GM19023 (cell line): ENCODE measurements around the gene SMIM17.

Experiments used
- ATAC-seq: cut with Tn5 transposase; IDR thresholded peaks from one replicate; pipeline ENCODE4 v1.9.1; 2021; ENCODE audit warnings: mild to moderate bottlenecking, moderate library complexity; ENCODE audit not compliant: unreplicated experiment

Gene SMIM17

DNA sequence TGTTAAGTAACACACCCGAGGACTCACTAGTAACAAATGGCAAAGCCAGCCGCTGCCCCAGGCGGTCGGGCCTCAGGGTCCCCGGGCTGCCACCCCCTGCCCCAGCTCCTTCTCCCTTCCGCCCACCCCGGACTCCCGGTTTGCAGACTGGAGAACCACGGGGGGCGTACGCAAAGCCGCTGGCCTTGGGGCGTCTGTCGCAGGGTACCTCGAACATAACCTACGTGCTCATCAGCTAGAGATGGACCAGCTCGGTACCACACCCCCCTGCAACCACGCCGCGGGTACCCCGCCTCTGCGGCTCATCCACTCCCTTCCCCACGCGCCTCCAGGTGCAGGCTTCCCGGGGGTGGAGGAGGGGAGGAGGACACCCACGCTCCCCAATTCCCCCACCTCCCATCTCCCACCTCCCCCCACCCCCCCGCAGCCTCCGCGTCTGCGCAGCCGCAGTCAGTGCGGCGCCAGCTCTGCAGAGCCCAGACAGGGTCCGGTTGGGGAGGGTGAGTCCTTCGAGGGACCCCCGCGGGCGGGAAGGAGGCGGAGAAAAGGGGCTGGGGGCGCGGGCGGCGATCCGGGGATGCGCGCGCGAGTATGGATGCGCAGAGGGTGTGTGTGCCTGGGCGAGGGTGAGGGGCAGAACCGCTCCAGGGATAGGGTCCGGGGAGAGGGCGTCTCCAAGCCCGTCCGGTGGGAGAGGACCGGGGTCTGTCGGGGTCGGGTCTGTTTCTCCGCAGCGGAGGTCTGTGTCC lies at the start of gene SMIM17:
SMIM17 (plus strand) TSS at position 449 of the 749 bp plus-strand sequence. CDS start 2,509 bp downstream, outside the sequence.
- ATAC-seq, result no peak

DNA sequence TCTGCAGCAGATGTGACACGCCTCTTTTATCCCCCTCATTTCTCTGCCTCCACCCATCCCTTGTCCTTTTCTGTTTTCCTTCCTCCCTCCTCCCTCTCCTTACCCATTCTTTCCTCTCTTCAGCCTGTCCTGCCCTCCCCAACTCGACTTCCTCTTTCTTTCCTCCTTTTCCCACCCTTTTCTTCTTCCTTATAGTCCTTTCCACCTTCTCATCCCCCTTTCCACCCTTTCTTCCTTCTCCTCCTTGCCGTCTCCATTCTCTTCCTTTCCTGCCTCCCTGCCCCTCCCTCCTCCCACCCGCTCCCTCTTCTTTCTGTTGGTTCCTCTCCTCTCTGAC lies 48.5 kb upstream of the SMIM17 start:
- ATAC-seq, result no peak

GRCh38 chr19:56594783-56595547 lies 48.0 kb upstream of the SMIM17 start, which contains the start of gene ZNF71:
ZNF71 (plus strand) TSS chr19:56595302; CDS start chr19:56601559, 6,257 bp downstream.
- ATAC-seq, result peak; percentile 88

GRCh38 chr19:56595548-56595899 lies 47.4 kb upstream of the SMIM17 start:
- ATAC-seq, result no peak

- ATAC-seq, result no peak
Observed at GRCh38 chr19:56596676-56597075, 46.3 kb upstream of the SMIM17 start.

DNA sequence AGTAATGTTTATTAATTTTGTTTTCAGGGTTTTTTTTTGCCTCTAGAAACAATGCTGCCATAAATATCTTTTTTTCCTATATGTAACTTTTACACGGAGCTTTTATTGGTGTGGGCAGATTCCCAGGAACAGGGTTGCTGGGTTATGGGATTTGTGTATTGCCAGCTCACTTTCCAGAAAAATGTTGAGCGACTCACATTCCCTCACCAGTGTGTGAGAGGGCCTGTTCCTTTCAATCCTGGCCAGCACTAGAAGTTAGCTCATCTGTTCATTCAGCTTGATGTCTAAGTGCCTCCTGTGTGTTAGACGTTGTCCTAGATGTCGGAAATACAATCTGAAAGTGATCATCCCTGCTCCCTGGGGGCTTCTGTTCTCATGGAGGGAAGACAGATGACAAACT lies 45.3 kb upstream of the SMIM17 start:
- ATAC-seq, result no peak

DNA sequence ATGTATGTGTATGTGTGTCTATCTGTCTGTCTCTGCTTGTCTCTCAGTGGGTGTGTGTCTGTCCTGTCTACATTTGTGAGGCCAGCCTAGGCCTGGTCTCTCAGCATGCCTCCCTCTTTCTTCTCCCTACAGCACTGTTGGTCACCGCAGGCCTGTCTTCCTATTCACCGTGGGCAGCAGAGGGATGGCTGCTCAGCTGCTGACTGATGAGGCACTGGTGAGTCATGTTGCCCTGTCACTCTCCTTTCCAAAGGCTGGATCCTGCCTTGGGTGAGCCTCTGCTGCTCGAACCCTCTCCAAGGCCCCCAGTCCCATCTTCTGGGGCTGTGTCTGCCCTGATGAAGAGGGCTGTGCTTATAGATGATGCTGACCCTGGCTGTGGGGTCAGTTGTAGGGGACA lies 41.6 kb upstream of the SMIM17 start:
- ATAC-seq, result no peak

DNA sequence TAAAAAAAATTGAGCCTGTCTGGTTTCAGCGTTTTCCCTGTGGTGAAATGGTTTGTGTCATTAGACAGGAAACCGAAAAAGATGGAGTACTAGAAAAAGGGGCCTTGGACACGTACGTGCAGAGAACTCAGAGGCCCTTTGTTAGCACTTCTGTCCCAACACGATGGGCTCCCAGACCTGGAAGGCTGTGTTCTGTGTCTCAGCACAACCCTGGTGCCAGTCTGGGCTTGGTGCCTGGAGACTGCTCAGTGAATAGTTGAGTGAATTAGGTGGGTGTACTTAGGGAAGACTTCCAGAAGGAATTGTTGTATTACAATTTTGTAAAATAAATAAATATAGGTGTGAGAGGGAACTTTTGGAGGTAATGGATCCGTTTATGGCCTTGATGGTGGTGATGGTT lies 39.1 kb upstream of the SMIM17 start:
- no peak for ATAC-seq

DNA sequence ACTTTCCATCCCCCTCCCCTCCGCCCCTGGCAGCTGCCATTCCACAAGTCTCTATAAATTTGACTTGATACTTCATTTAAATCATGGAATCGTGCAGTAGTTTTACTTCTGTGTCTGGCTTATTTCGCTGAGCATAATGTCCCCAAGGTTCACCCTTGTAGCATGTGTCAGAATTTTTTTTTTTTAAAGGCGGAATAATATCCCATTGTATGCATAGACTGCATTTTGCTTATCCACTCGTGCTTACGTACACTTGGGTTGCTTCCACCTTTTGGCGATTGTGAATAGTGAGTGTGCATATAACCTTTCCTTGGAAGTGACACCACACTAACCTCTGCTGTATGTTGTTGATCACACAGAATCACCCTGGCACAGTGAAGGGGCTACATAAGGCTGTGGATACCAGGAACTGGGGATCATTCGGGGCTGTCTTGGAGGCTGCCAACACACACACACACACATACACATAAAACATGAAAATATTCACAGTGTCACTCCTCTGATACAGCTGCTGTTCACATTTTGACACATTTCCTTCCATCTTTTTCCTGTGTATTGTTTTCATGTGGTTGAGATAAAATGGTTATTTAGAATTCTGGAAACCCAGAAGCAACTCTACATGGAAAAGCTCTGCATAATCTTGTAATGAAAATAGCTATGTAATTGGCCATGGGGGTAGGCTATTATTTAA lies 34.5 kb upstream of the SMIM17 start:
- ATAC-seq, result no peak

GRCh38 chr19:56611288-56611687 lies 31.7 kb upstream of the SMIM17 start:
- no peak for ATAC-seq

- no peak for ATAC-seq
Observed at GRCh38 chr19:56612737-56613136, 30.2 kb upstream of the SMIM17 start.

DNA sequence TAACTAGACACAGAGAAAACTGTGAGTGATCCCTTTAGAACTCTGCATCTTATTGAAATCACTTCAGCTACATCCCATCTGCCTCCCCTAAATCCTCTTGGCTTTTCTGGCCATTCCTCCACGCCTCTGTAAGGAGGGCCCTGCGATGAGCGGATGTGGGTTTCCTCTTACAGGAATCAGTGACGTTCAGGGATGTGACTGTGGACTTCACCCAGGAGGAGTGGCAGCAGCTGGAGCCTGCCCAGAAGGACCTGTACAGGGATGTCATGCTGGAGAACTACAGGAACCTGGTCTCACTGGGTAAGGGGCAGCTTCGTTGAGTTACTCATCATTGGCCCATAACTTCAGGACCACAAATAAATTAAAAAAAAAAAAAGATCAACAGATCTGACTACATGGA lies 29.3 kb upstream of the SMIM17 start:
- ATAC-seq, result no peak

DNA sequence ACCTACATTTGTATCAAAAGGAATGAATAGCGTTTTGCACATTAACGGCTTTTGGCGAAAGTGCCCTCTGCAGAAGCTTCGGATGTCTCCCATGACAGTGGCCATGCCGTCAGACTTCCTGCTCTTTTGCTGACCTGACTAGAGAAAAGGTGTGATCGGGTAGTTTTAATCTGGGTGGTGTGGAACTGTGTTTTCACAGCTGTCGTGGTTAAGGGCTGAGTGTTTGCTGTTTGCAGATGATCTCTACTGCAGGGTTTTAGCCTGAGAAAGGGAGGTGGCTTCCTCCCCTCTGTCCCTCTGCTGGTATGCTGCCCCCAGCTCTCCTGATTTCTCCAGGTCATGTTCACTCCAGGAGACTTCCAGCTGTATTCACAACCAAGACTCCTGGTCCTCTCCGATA lies 25.4 kb upstream of the SMIM17 start:
- ATAC-seq, result no peak

DNA sequence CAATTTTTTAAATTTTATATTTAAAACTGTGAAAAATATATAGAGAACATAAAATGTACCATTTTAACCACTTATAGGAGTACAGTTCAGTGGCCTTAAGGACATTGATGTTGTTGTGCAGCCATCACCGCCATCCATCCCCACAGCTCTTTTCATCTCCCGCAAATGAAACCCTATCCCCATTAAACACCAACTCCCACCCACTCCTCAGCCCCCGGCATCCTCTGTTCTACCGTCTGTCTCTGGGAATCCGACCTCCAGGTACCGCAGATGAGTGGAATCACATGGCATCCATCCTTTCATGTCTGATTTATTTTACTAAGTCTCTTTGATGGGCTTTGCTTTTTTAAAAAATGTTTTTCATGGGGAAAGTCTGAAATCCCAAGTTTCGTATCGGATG lies 23.8 kb upstream of the SMIM17 start:
- no peak for ATAC-seq

DNA sequence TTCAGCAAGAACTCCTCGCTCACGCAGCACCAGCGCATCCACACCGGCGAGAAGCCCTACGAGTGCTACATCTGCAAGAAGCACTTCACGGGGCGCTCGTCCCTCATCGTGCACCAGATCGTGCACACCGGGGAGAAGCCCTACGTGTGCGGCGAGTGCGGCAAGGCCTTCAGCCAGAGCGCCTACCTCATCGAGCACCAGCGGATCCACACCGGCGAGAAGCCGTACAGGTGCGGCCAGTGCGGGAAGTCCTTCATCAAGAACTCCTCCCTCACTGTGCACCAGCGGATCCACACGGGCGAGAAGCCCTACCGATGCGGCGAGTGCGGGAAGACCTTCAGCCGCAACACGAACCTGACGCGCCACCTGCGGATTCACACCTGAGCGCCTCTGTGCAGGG lies 20.6 kb upstream of the SMIM17 start:
- ATAC-seq, result no peak

GRCh38 chr19:56623006-56623405 lies 20.0 kb upstream of the SMIM17 start:
- no peak for ATAC-seq

DNA sequence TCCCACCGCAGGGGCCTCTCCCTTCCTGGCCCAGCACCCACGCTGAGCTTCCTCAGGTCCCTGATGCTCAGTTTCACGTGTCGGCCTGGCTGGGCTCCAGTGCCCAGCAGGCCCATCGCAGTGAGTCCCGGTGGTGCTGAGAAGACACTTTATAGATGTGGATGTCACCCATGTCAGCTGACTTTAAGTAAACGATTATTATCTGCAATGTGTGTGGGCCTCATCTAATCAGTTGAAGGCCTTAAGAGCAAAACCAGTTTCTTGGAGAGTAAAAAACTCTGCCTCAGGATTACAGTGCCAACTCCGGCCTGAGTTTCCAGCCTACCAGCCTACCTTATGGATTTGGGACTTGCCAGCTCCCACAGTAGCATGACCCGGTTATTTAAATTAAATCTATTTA lies 17.3 kb upstream of the SMIM17 start:
- ATAC-seq, result no peak

GRCh38 chr19:56633021-56633420 lies 9.9 kb upstream of the SMIM17 start:
- ATAC-seq, result no peak

- no peak for ATAC-seq
Observed at GRCh38 chr19:56637976-56638555, 4.9 kb upstream of the SMIM17 start.

DNA sequence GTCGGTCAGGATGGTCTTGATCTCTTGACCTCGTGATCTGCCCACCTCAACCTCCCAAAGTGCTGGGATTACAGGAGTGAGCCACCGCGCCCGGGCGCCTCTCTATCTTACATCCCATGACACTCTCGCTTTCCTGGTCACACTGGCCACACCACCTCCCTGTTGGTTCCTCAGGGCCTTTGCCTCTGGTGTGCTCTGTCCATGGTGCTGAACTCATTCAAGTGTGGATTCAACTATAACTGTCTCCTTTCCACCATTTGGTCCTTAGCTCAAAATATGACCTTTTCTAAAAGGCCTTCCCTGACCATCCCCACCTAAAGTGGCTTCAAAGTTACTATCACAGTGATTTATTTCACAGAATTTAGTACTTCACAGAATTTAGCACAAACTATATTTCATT lies 3.7 kb upstream of the SMIM17 start:
- ATAC-seq, result no peak

- no peak for ATAC-seq
Observed at GRCh38 chr19:56643460-56643955, 549 bp downstream of the SMIM17 start.
